Activated CD4-positive, alpha-beta memory T cell treated with anti-CD3 and anti-CD28 coated beads for 36 hours (primary cell): ENCODE data around the gene AWAT2. TPM values are rescaled to one million over a fixed set of nuclear protein-coding genes. Genes with fewer than 3 reads are reported as not detected.
"Not testable (repeated sequence)": the region's sequence is repeated elsewhere in the genome, so short reads cannot be mapped to it uniquely, and the experiment has no call there.

ENCODE experiments used
- CTCF ChIA-PET: fragments of 350-600 bp; sonication (Branson Sonifier 250); formaldehyde crosslinking; loops from one replicate; lab custom pipeline; 2021; ENCODE audit warnings: antibody characterized with exemption, inconsistent platforms; lab: Charles Lee
- POLR2A ChIA-PET: fragments of 350-600 bp; sonication (Branson Sonifier 250); formaldehyde crosslinking; loops from one replicate; lab custom pipeline; 2021; ENCODE audit warnings: antibody characterized with exemption; lab: Charles Lee
- DNase-seq: peaks from one replicate; pipeline ENCODE4 v3.0.0-alpha.2; 2020
- H3K27ac Mint-ChIP-seq: one replicate; pipeline ENCODE4 v1.8.0; 2021; ENCODE audit warnings: mixed read lengths
- H3K27me3 Mint-ChIP-seq: one replicate; pipeline ENCODE4 v1.8.0; 2021; ENCODE audit warnings: mixed read lengths
- H3K36me3 Mint-ChIP-seq: one replicate; pipeline ENCODE4 v1.8.0; 2021; ENCODE audit warnings: mixed read lengths
- H3K4me1 Mint-ChIP-seq: one replicate; pipeline ENCODE4 v1.8.0; 2021; ENCODE audit warnings: low read depth, mixed read lengths
- H3K4me3 Mint-ChIP-seq: one replicate; pipeline ENCODE4 v1.8.0; 2021; ENCODE audit warnings: mild to moderate bottlenecking, mixed read lengths
- H3K9me3 Mint-ChIP-seq: one replicate; pipeline ENCODE4 v1.8.0; 2021; ENCODE audit warnings: mixed read lengths
- intact Hi-C: fragments of 100-400 bp; cut with micrococcal nuclease; formaldehyde crosslinking; loops from one replicate; pipeline ENCODE4 v1.15.1; 2023
- total RNA-seq, 2 experiments: library from RNA; stranded (reverse); gene quantifications; one replicate each; pipeline ENCODE4 v1.2.3, GENCODE V29; 2021

The AWAT2 gene
- total RNA-seq, 2 experiments from 2014 or later, result not detected

- no peak for DNase-seq
- Mint-ChIP-seq H3K27ac (no peak overlapping the region), H3K9me3 (no peaks in the 10 kb centered on the region), H3K4me1 (peaks cover 24% of the 10 kb centered on the region), H3K4me3 (no peak overlapping the region), H3K36me3 (peaks cover 3% of the 10 kb centered on the region), H3K27me3 (no peaks in the 10 kb centered on the region)
- ChIA-PET POLR2A (no interaction called here), CTCF (interaction anchor here (1.7 kb wide), 1 partner anchor 510 kb away, joined by 4 read pairs; no protein-coding TSS in a partner anchor)
- intact Hi-C loops, result no loop called here
These were observed 37.0 kb downstream of the AWAT2 start for GRCh38 chrX:70012756-70013155.

- Mint-ChIP-seq H3K4me3 (no peak overlapping the region), H3K27me3 (no peaks in the 10 kb centered on the region), H3K36me3 (no peaks in the 10 kb centered on the region), H3K4me1 (peaks cover 2% of the 10 kb centered on the region), H3K9me3 (no peaks in the 10 kb centered on the region), H3K27ac (no peak overlapping the region)
- DNase-seq, result no peak
- intact Hi-C loops, result no loop called here
- ChIA-PET CTCF (no interaction called here), POLR2A (no interaction called here)
These were observed 39.8 kb downstream of the AWAT2 start for GRCh38 chrX:70009970-70010369.

GRCh38 chrX:70009049-70009448, 40.7 kb downstream of the AWAT2 start:
- intact Hi-C loops, result no loop called here
- Mint-ChIP-seq H3K4me3 (no peak overlapping the region), H3K9me3 (no peaks in the 10 kb centered on the region), H3K27ac (no peak overlapping the region), H3K4me1 (peaks cover under 1% of the 10 kb centered on the region), H3K27me3 (no peaks in the 10 kb centered on the region), H3K36me3 (no peaks in the 10 kb centered on the region)
- CTCF ChIA-PET, result no interaction called here
- POLR2A ChIA-PET, result no interaction called here
- DNase-seq, result no peak

- H3K9me3 Mint-ChIP-seq, result no peaks in the 10 kb centered on the region
- ChIA-PET CTCF (no interaction called here), POLR2A (no interaction called here)
- H3K27me3 Mint-ChIP-seq, result no peaks in the 10 kb centered on the region
- intact Hi-C loops, result no loop called here
- no peak for DNase-seq
- no peak overlapping the region for H3K4me3 Mint-ChIP-seq
- H3K36me3 Mint-ChIP-seq, result no peaks in the 10 kb centered on the region
- H3K4me1 Mint-ChIP-seq, result no peaks in the 10 kb centered on the region
- H3K27ac Mint-ChIP-seq, result no peak overlapping the region
These were observed 41.8 kb downstream of the AWAT2 start for GRCh38 chrX:70007946-70008345.

- no peaks in the 10 kb centered on the region for H3K27me3 Mint-ChIP-seq
- POLR2A ChIA-PET, result no interaction called here
- intact Hi-C loops, result no loop called here
- no peak overlapping the region for H3K4me3 Mint-ChIP-seq
- peaks cover 2% of the 10 kb centered on the region for H3K4me1 Mint-ChIP-seq
- CTCF ChIA-PET, result no interaction called here
- H3K27ac Mint-ChIP-seq, result no peak overlapping the region
- DNase-seq, result no peak
- H3K36me3 Mint-ChIP-seq, result peaks cover 5% of the 10 kb centered on the region
- peaks cover 5% of the 10 kb centered on the region for H3K9me3 Mint-ChIP-seq
These were observed 47.9 kb downstream of the AWAT2 start for GRCh38 chrX:70001708-70002341.

- intact Hi-C loops, result no loop called here
- peaks cover 6% of the 10 kb centered on the region for H3K9me3 Mint-ChIP-seq
- no peak overlapping the region for H3K27ac Mint-ChIP-seq
- H3K27me3 Mint-ChIP-seq, result no peaks in the 10 kb centered on the region
- peaks cover 2% of the 10 kb centered on the region for H3K4me1 Mint-ChIP-seq
- no peak overlapping the region for H3K4me3 Mint-ChIP-seq
- ChIA-PET CTCF (no interaction called here), POLR2A (no interaction called here)
- peaks cover 5% of the 10 kb centered on the region for H3K36me3 Mint-ChIP-seq
- no peak for DNase-seq
These were observed 48.5 kb downstream of the AWAT2 start for GRCh38 chrX:70001269-70001668.

- CTCF ChIA-PET, H3K9me3 Mint-ChIP-seq, H3K27ac Mint-ChIP-seq, H3K4me3 Mint-ChIP-seq, DNase-seq, H3K4me1 Mint-ChIP-seq, H3K36me3 Mint-ChIP-seq, intact Hi-C loops, H3K27me3 Mint-ChIP-seq, POLR2A ChIA-PET: not testable (repeated sequence)
These were observed 51.4 kb downstream of the AWAT2 start for GRCh38 chrX:69998299-69998698.

GRCh38 chrX:69996113-69996468, 53.6 kb downstream of the AWAT2 start:
- H3K27ac Mint-ChIP-seq, result no peak overlapping the region
- CTCF ChIA-PET, result no interaction called here
- intact Hi-C loops, result no loop called here
- H3K9me3 Mint-ChIP-seq, result peaks cover 6% of the 10 kb centered on the region
- DNase-seq, result no peak
- H3K27me3 Mint-ChIP-seq, result no peaks in the 10 kb centered on the region
- H3K4me3 Mint-ChIP-seq, result no peak overlapping the region
- H3K36me3 Mint-ChIP-seq, result peaks cover 5% of the 10 kb centered on the region
- POLR2A ChIA-PET, result no interaction called here
- no peaks in the 10 kb centered on the region for H3K4me1 Mint-ChIP-seq

GRCh38 chrX:69995362-69996112, 54.2 kb downstream of the AWAT2 start:
- Mint-ChIP-seq H3K36me3 (peaks cover 5% of the 10 kb centered on the region), H3K4me1 (no peaks in the 10 kb centered on the region), H3K4me3 (no peak overlapping the region), H3K27ac (no peak overlapping the region), H3K9me3 (peaks cover 6% of the 10 kb centered on the region), H3K27me3 (no peaks in the 10 kb centered on the region)
- CTCF ChIA-PET, result no interaction called here
- POLR2A ChIA-PET, result no interaction called here
- intact Hi-C loops, result no loop called here
- no peak for DNase-seq

GRCh38 chrX:69993494-69993893, 56.2 kb downstream of the AWAT2 start:
- H3K9me3 Mint-ChIP-seq, result peaks cover 6% of the 10 kb centered on the region
- intact Hi-C loops, result no loop called here
- no peaks in the 10 kb centered on the region for H3K27me3 Mint-ChIP-seq
- CTCF ChIA-PET, result no interaction called here
- H3K36me3 Mint-ChIP-seq, result peaks cover 2% of the 10 kb centered on the region
- no peak overlapping the region for H3K27ac Mint-ChIP-seq
- POLR2A ChIA-PET, result no interaction called here
- no peaks in the 10 kb centered on the region for H3K4me1 Mint-ChIP-seq
- no peak for DNase-seq
- H3K4me3 Mint-ChIP-seq, result no peak overlapping the region

GRCh38 chrX:69991685-69992084, 58.1 kb downstream of the AWAT2 start:
- Mint-ChIP-seq H3K9me3 (no peaks in the 10 kb centered on the region), H3K36me3 (no peaks in the 10 kb centered on the region), H3K4me3 (no peak overlapping the region), H3K27ac (no peak overlapping the region), H3K4me1 (peaks cover 4% of the 10 kb centered on the region), H3K27me3 (no peaks in the 10 kb centered on the region)
- DNase-seq, result no peak
- ChIA-PET CTCF (no interaction called here), POLR2A (no interaction called here)
- intact Hi-C loops, result no loop called here
